CD4-positive, alpha-beta T cell treated with Interleukin-1 beta for 1 hour (primary cell): ENCODE data around the gene FAM110A.
A peak's percentile ranks its signal among the peaks of the same experiment; 100 is the strongest.
"Not testable (repeated sequence)": the region's sequence is repeated elsewhere in the genome, so short reads cannot be mapped to it uniquely, and the experiment has no call there.

ENCODE experiments used
- DNase-seq, 2 donors: peaks; one replicate each; pipeline ENCODE4 v3.0.0-alpha.2; 2020 to 2022

Gene FAM110A

GRCh38 chr20:833450-834150, at the start of gene FAM110A:
FAM110A (plus strand) TSS chr20:833715; CDS start chr20:844805, 11,090 bp downstream.
- peak; percentile 95 to 96 for DNase-seq

GRCh38 chr20:787825-788224, 45.7 kb upstream of the FAM110A start:
- DNase-seq = no peak

- no peak for DNase-seq
Observed at GRCh38 chr20:791056-791455, 42.5 kb upstream of the FAM110A start.

GRCh38 chr20:792248-792647, 41.3 kb upstream of the FAM110A start:
- no peak for DNase-seq

GRCh38 chr20:796921-797320, 36.6 kb upstream of the FAM110A start:
- DNase-seq = no peak

GRCh38 chr20:798746-799145, 34.8 kb upstream of the FAM110A start:
- not testable (repeated sequence) for DNase-seq

- DNase-seq = not testable (repeated sequence)
Observed at GRCh38 chr20:800026-800425, 33.5 kb upstream of the FAM110A start.

GRCh38 chr20:801678-802077, 31.8 kb upstream of the FAM110A start:
- DNase-seq = no peak

- DNase-seq = no peak
Observed at GRCh38 chr20:805713-806112, 27.8 kb upstream of the FAM110A start.

- DNase-seq = not testable (repeated sequence)
Observed at GRCh38 chr20:811776-812434, 21.6 kb upstream of the FAM110A start.

GRCh38 chr20:812435-812814, 21.1 kb upstream of the FAM110A start:
- not testable (repeated sequence) for DNase-seq

GRCh38 chr20:813390-813789, 20.1 kb upstream of the FAM110A start:
- no peak for DNase-seq

- no peak for DNase-seq
Observed at GRCh38 chr20:815226-815625, 18.3 kb upstream of the FAM110A start.

GRCh38 chr20:815914-816606, 17.5 kb upstream of the FAM110A start:
- peak; percentile 64 to 67 for DNase-seq

GRCh38 chr20:818001-818664, 15.4 kb upstream of the FAM110A start:
- no peak for DNase-seq

- no peak for DNase-seq
Observed at GRCh38 chr20:819680-820322, 13.7 kb upstream of the FAM110A start.

- no peak for DNase-seq
Observed at GRCh38 chr20:820323-820953, 13.1 kb upstream of the FAM110A start.

- no peak for DNase-seq
Observed at GRCh38 chr20:821046-821730, 12.3 kb upstream of the FAM110A start.

- DNase-seq = no peak
Observed at GRCh38 chr20:821731-822065, 11.8 kb upstream of the FAM110A start.

GRCh38 chr20:822651-823573, 10.6 kb upstream of the FAM110A start:
- no peak for DNase-seq

GRCh38 chr20:823574-823902, 10.0 kb upstream of the FAM110A start:
- no peak for DNase-seq
